GM21381 (cell line): ENCODE results near the gene RAB4A.
A peak's percentile ranks its signal among the peaks of the same experiment; 100 is the strongest.
"Not testable (repeated sequence)": the region's sequence is repeated elsewhere in the genome, so short reads cannot be mapped to it uniquely, and the experiment has no call there.

ENCODE experiments used
- ATAC-seq: cut with Tn5 transposase; IDR thresholded peaks from one replicate; pipeline ENCODE4 v1.9.1; 2021; ENCODE audit warnings: mild to moderate bottlenecking, moderate library complexity; ENCODE audit not compliant: unreplicated experiment

RAB4A gene

GRCh38 chr1:229271448-229272159, 693 bp downstream of the RAB4A start:
- ATAC-seq = peak; percentile 55

GRCh38 chr1:229272164-229273158, 1.6 kb downstream of the RAB4A start:
- no peak for ATAC-seq

GRCh38 chr1:229273507-229274232, 2.8 kb downstream of the RAB4A start:
- ATAC-seq = no peak

GRCh38 chr1:229275005-229275404, 4.1 kb downstream of the RAB4A start:
- ATAC-seq = no peak

GRCh38 chr1:229278120-229278741, 7.3 kb downstream of the RAB4A start:
- no peak for ATAC-seq

- ATAC-seq = no peak
Measured at GRCh38 chr1:229279242-229279641, 8.3 kb downstream of the RAB4A start.

- ATAC-seq = no peak
Measured at GRCh38 chr1:229280037-229280828, 9.3 kb downstream of the RAB4A start.

- no peak for ATAC-seq
Measured at GRCh38 chr1:229280921-229281320, 10.0 kb downstream of the RAB4A start.

- no peak for ATAC-seq
Measured at GRCh38 chr1:229281339-229281926, 10.5 kb downstream of the RAB4A start.

GRCh38 chr1:229282295-229282823, 11.4 kb downstream of the RAB4A start:
- no peak for ATAC-seq

- no peak for ATAC-seq
Measured at GRCh38 chr1:229283183-229283611, 12.3 kb downstream of the RAB4A start.

GRCh38 chr1:229284887-229285286, 14.0 kb downstream of the RAB4A start:
- ATAC-seq = no peak

GRCh38 chr1:229285440-229285839, 14.5 kb downstream of the RAB4A start:
- no peak for ATAC-seq

- no peak for ATAC-seq
Measured at GRCh38 chr1:229286099-229286766, 15.3 kb downstream of the RAB4A start.

- no peak for ATAC-seq
Measured at GRCh38 chr1:229287267-229287666, 16.4 kb downstream of the RAB4A start.

GRCh38 chr1:229288516-229288915, 17.6 kb downstream of the RAB4A start:
- ATAC-seq = no peak

GRCh38 chr1:229291686-229292085, 20.8 kb downstream of the RAB4A start:
- ATAC-seq = not testable (repeated sequence)

GRCh38 chr1:229293528-229294204, 22.8 kb downstream of the RAB4A start:
- no peak for ATAC-seq
